ENCODE results near the gene GYS2. TPM values are rescaled to one million over a fixed set of nuclear protein-coding genes. Genes with fewer than 3 reads are reported as not detected.

Gene GYS2
- polyA plus RNA-seq, 1 donor from 2014 or later, result not detected

DNA sequence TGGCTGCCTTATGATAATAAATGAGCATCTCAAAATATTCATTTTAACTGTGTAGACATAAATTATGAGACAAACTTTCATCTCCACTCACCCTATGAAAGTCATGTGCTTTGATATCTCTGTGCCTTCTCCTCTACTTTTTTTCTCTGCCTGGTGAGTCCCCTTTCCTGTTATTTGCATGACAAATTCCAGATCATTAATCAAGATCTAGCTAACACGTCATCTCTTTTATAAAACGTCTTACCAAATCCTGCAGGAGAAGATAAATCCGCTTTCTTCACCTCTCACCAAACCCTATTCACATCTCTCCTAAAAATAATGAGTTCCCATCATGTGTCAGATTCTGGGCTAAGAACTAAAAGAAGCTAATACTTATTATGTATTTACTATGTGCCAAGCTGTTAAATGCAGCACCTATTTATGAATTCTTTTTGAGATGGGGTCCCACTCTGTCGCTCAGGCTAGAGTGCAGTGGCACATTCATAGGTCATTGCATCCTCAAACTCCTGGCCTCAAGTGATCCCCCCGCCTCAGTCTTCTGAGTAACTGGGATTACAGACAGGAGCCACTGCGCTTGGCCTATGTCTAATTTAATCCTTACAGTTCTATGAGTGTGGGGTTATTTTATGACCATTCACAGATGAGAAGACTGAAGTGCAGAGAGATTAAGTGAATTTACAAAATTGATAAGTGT, 51.9 kb downstream of the GYS2 start:
- Mint-ChIP-seq H3K4me1 (peaks cover 0 to 2% (median 0%) of the 10 kb centered on the region in 3 donors), H3K27me3 (no peaks in the 10 kb centered on the region), H3K9me3 (no peaks in the 10 kb centered on the region), H3K27ac (no peak overlapping the region), H3K4me3 (no peak overlapping the region), H3K36me3 (no peaks in the 10 kb centered on the region)

DNA sequence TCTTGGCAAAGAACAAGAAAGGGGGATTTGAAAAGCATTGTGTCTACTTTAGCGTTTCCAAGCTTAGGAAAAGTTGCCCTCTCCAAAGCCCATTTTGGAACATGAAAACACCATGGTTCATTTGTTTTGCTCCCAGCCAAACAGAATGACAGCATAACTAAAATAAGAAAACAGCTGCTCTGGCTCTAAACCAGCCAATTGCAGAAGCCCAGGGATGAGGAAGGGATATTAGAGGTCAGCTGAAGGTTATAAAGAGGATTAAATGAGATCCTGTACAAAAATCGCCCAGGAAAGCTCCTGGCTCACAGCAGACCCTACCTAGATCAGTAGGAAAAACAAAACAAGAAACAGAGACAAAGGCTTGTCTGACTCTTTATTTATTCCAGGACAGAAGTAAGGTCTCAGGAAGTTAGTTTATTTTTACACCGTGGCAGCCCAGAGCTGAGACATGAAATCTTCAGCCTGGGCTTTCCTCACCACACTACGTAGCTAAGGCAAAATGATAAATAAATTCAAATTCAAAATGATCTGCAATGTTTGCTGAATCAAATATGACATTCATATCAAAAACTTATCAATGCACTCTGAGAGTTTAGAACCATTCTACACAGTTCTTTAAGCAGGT, 52.7 kb downstream of the GYS2 start:
- Mint-ChIP-seq H3K4me3 (no peak overlapping the region), H3K27me3 (no peaks in the 10 kb centered on the region), H3K9me3 (no peaks in the 10 kb centered on the region), H3K4me1 (peaks cover 0 to 2% (median 0%) of the 10 kb centered on the region in 3 donors), H3K36me3 (no peaks in the 10 kb centered on the region), H3K27ac (no peak overlapping the region)

DNA sequence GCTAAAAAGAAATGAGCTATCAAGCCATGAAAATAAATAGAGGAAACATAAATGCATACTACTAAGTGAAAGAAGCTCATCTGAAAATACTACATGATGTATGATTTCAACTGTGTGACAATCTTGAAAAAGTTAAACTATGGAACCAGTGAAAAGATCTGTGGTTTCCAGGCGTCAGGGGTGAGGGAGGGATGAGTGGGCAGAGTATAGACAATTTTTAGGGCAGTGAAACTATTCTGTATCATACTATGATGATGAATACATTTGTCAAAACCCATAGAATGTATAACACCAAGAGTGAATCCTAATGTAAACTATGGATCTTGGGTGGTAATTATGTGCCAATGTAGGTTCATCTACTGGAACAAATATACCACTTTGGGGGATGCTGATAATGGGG, 57.2 kb downstream of the GYS2 start:
- Mint-ChIP-seq H3K9me3 (no peaks in the 10 kb centered on the region), H3K27me3 (peaks cover 2% of the 10 kb centered on the region), H3K4me1 (peaks cover 0 to 2% (median 0%) of the 10 kb centered on the region in 3 donors), H3K36me3 (no peaks in the 10 kb centered on the region), H3K27ac (no peak overlapping the region), H3K4me3 (no peak overlapping the region)

DNA sequence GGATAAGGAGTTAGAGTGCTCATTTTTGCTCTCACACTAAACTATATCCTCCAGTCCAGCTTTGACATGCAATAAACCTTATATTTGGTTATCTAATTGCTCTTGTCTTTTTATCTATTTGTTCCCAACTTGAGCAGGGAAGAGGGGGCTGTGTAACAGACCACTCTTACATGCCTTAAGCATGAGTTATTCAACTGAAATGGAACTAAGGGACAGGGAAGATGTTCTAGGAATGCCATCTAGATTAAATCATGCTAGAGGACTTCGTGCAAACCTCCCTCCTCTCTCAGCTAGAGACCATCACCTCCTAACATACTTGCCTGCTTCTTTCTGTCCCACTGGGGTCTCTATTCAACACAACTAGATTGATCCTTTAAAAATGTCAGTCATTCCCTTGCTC, 57.9 kb downstream of the GYS2 start:
- H3K36me3 Mint-ChIP-seq, result no peaks in the 10 kb centered on the region
- no peak overlapping the region for H3K27ac Mint-ChIP-seq
- H3K9me3 Mint-ChIP-seq, result no peaks in the 10 kb centered on the region
- H3K27me3 Mint-ChIP-seq, result peaks cover 2% of the 10 kb centered on the region
- no peak overlapping the region for H3K4me3 Mint-ChIP-seq
- no peaks in the 10 kb centered on the region for H3K4me1 Mint-ChIP-seq

DNA sequence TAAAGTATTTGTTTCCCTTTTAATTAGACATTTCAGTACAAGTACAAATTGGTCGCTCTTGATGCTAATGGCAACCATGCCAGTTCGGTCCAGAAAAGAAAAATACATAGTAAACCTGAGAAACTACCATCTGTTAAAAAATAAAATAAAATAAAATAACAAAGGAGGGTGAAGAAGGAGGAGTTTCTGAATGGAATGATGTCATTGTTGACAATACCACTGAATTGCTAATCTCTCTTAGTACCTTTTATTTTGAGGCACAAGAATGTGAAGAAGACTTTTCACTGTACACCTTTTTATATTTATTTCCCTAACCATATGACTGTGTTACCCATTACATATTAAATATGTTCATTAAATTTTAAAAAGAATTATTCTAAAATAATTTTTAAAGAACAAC, 59.1 kb downstream of the GYS2 start:
- H3K9me3 Mint-ChIP-seq, result no peaks in the 10 kb centered on the region
- no peaks in the 10 kb centered on the region for H3K4me1 Mint-ChIP-seq
- H3K27me3 Mint-ChIP-seq, result peaks cover 2% of the 10 kb centered on the region
- H3K36me3 Mint-ChIP-seq, result no peaks in the 10 kb centered on the region
- no peak overlapping the region for H3K27ac Mint-ChIP-seq
- no peak overlapping the region for H3K4me3 Mint-ChIP-seq

DNA sequence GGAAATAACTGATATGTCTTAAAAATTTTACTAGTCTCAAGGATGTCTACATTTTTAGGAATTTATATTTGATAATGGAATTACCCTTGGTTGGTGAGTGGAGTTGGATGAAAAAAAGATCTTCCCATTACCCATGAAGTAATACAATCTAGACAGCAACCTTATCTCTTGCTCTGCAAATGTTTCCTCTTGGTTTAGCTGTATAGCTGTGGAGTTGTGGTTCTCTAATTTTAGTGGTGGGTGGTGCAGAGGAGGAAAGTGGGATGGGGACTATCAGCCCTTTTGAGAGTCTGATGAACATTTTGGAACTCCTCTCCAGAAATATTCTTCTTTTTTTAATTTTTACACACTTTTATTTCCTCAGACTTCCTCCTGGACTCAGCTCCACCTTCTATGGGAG, 61.5 kb downstream of the GYS2 start:
- H3K4me3 Mint-ChIP-seq, result no peak overlapping the region
- no peaks in the 10 kb centered on the region for H3K4me1 Mint-ChIP-seq
- no peaks in the 10 kb centered on the region for H3K36me3 Mint-ChIP-seq
- peaks cover 2% of the 10 kb centered on the region for H3K27me3 Mint-ChIP-seq
- no peaks in the 10 kb centered on the region for H3K9me3 Mint-ChIP-seq
- H3K27ac Mint-ChIP-seq, result no peak overlapping the region

DNA sequence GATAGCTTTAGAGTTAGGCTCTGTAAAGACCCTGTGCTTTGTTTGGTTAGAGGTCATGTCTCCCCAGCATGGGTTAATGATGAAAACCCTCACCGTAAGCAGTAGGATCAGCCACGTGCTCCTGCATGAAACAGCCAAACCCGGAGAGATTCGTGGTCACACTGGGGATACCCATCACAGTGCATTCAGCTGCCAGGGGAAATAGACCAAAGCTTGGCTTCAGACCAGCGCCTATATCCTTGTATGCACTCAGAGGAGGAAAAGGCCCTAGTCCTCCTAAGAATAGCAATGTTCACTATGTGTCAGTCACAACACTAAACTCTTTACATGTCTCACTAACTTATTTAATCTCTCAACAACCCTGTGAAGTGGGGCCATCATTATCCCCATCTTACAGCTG, 62.2 kb downstream of the GYS2 start:
- no peaks in the 10 kb centered on the region for H3K36me3 Mint-ChIP-seq
- no peak overlapping the region for H3K4me3 Mint-ChIP-seq
- peaks cover 2% of the 10 kb centered on the region for H3K27me3 Mint-ChIP-seq
- no peak overlapping the region for H3K27ac Mint-ChIP-seq
- H3K9me3 Mint-ChIP-seq, result no peaks in the 10 kb centered on the region
- H3K4me1 Mint-ChIP-seq, result no peaks in the 10 kb centered on the region

DNA sequence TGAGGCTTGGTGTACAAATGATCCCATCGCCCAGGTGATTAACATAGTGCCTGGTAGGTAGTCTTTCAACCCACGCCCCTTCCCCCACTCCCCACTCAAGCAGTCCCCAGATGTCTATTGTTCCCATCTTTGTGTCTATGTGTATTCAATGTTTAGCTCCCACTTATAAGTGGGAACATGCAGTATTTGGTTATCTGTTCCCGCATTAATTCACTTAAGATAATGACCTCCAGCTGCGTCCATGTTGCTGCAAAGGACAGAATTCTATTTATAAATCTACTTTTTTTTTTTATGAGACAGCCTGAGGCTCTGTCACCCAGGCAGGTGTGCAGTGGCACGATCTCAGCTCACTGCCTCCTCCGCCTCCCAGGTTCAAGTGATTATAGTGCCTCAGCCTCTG, 62.9 kb downstream of the GYS2 start:
- H3K27me3 Mint-ChIP-seq, result peaks cover 2% of the 10 kb centered on the region
- H3K36me3 Mint-ChIP-seq, result no peaks in the 10 kb centered on the region
- no peak overlapping the region for H3K4me3 Mint-ChIP-seq
- no peaks in the 10 kb centered on the region for H3K9me3 Mint-ChIP-seq
- H3K27ac Mint-ChIP-seq, result peak overlapping the region in 1 of 3 donors; percentile 64
- H3K4me1 Mint-ChIP-seq, result no peaks in the 10 kb centered on the region

DNA sequence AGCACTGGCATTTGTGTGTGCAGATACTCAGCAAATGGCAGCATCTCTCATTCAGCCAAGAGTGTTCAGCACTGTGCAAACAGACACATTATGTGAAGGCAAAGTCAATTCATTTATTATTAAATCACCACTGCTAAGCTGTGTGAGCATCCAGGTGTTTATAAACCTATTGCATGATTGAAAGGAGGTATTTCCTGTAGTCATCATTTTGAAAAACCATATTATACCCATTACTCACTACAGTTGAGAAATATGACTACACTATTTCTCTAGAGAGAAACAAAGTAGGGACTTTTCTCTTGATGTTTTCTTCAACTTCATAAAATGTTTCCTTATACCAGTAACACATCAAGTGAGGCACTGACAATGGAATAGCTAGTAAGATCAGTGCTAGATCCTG, 64.8 kb downstream of the GYS2 start:
- no peak overlapping the region for H3K27ac Mint-ChIP-seq
- H3K36me3 Mint-ChIP-seq, result no peaks in the 10 kb centered on the region
- no peaks in the 10 kb centered on the region for H3K4me1 Mint-ChIP-seq
- H3K9me3 Mint-ChIP-seq, result no peaks in the 10 kb centered on the region
- H3K4me3 Mint-ChIP-seq, result no peak overlapping the region
- peaks cover 2% of the 10 kb centered on the region for H3K27me3 Mint-ChIP-seq

DNA sequence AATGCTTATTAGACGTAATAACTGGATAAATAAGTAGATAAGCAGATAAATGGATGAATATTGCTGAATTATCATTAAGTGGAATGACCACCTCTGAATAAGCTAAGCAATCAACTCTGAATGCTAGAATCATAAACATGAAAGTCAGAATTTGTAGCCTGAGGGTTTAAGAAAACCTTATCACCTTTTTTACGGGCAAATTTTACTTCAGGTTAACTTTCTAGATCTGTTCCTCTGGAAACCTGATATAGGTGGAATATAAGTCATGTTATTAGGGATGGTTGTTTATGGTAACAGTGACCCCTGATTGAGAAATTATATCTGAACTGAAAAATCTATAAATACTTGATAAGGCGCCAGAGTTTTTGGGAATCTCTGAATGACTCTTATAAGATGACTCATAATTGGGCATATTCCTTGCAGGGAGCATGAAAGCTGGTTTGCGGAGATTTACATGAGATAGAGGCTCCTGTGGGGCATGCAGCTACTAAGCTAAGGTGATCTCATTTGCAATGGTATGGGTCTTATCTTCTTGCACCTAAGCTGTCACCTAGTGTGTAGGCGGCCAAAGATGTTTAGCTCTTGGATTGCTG, 66.5 kb downstream of the GYS2 start:
- no peak overlapping the region for H3K4me3 Mint-ChIP-seq
- H3K36me3 Mint-ChIP-seq, result no peaks in the 10 kb centered on the region
- no peaks in the 10 kb centered on the region for H3K9me3 Mint-ChIP-seq
- H3K27ac Mint-ChIP-seq, result peak overlapping the region in 1 of 3 donors; percentile 89
- H3K4me1 Mint-ChIP-seq, result no peaks in the 10 kb centered on the region
- no peaks in the 10 kb centered on the region for H3K27me3 Mint-ChIP-seq

DNA sequence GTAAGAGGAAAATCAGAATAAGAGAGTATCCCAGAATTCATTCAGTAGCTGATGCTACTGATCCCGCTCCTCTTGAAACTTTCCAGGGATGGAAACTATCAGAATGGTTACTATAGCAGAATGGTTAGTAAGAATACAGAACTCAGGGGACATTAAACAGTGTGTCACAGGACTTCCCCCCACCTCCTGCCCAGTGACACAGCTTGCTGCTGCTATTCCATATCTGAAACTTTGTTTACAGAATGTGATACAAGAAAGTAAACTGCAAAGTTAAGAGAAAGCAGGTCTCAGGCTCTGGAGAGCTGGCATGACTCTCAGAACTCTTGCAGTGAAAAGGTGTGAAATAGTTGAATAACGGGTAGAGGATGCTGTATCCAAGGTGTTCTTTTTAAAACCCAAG, 75.2 kb downstream of the GYS2 start:
- H3K4me1 Mint-ChIP-seq, result peaks cover 3 to 20% (median 9%) of the 10 kb centered on the region in 3 donors
- H3K27ac Mint-ChIP-seq, result no peak overlapping the region
- peaks cover 7% of the 10 kb centered on the region for H3K27me3 Mint-ChIP-seq
- H3K36me3 Mint-ChIP-seq, result peaks cover 2% of the 10 kb centered on the region
- H3K4me3 Mint-ChIP-seq, result peak overlapping the region in 1 of 4 donors; percentile 92
- H3K9me3 Mint-ChIP-seq, result peaks cover 0 to 7% (median 0%) of the 10 kb centered on the region in 3 donors

DNA sequence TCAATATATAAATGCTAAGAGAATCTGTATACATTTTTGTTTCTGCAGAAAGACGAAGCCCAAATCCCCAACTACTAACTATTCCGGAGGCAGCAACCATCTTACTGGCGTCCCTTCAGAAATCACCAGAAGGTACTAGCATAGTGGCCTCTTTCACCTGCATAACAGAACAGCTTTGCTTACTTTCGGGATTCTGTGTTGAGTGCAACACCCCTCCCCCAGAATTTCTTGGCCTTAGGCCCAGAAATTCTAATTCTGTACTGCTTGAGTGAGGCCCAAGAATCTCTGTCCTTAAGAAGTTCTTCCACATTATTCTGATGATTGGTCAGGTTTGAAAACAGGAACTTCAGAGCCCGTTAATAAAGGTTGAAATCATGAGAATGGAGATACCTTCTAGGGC, 75.7 kb downstream of the GYS2 start:
- Mint-ChIP-seq H3K9me3 (peaks cover 0 to 11% (median 2%) of the 10 kb centered on the region in 3 donors), H3K4me3 (peak overlapping the region in 3 of 4 donors; percentile 11 to 92 (median 85)), H3K36me3 (peaks cover 2% of the 10 kb centered on the region), H3K27me3 (peaks cover 7% of the 10 kb centered on the region), H3K27ac (no peak overlapping the region), H3K4me1 (peaks cover 3 to 20% (median 9%) of the 10 kb centered on the region in 3 donors)

DNA sequence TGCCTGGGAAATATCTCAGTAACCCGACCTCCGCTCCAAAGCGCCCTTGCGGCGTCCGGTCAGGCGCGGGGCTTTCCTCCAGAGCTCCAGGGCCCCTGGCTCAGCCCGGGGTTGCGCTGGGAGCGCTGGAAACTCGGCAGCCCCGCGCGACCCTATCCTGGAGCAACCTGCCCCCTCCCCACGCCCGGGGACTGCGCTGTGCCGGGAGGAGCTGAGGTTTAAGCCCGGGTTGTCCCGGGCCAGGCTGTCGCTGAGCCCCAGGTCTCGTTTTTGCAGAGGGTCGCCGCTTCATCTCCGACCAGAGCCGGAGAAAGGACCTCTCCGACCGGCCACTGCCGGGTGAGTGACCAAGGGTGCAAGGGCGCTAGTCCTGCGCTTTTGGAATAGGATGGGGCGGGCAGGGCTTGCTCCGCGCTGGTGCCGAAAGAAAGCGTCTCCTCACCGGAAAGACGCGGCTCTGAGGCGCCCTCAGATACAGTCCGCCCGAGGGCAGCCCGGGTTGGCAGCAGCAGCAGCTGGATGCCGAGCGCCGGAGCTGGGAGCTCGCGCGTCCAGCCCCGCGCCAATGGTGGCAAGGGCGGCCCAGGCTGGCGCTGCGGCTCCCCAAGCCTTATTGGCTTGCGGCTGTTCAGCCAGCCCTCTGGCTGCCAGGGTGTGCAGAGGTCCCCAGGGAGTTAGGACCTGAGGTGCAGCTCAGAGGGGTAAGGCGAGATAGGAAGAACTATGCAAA, 77.0 kb downstream of the GYS2 start:
- H3K36me3 Mint-ChIP-seq, result peaks cover 2% of the 10 kb centered on the region
- H3K4me1 Mint-ChIP-seq, result peaks cover 3 to 20% (median 9%) of the 10 kb centered on the region in 3 donors
- H3K27me3 Mint-ChIP-seq, result peaks cover 7% of the 10 kb centered on the region
- H3K27ac Mint-ChIP-seq, result peak overlapping the region in 1 of 3 donors; percentile 62
- peak overlapping the region; percentile 85 to 96 (median 92) for H3K4me3 Mint-ChIP-seq
- H3K9me3 Mint-ChIP-seq, result peaks cover 0 to 11% (median 4%) of the 10 kb centered on the region in 3 donors

DNA sequence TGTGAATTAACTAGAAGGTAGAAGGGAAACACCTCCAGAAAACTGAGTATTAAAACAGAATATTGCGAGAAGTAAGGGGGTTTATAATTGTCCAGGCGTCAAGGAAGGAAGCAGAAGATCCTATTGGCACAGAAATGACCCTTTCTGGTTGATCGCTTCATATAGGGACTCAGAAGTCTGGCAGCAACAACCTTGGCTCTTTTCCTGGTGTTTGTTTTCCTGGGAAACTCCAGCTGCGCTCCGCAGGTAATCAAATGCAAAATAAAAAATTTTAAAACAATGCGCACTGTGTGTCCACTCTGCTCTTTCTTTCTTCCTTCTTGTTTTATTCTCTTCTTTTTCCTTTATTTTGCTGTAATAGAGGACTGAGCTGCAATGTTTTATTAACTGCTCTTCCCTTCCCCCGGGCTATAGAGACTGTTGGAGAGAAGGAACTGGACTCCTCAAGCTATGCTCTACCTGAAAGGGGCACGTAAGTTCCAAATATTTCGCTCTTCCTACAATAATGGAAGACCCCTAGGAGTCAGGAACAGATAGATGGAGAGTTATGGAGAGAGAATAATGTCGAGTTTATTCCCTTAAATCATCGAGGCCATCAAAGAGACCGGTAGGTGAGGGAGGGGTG, 77.8 kb downstream of the GYS2 start:
- Mint-ChIP-seq H3K4me1 (peaks cover 3 to 20% (median 9%) of the 10 kb centered on the region in 3 donors), H3K9me3 (peaks cover 0 to 11% (median 4%) of the 10 kb centered on the region in 3 donors), H3K4me3 (peak overlapping the region; percentile 85 to 96 (median 92)), H3K27me3 (peaks cover 7% of the 10 kb centered on the region), H3K27ac (peak overlapping the region in 2 of 3 donors; percentile 5 to 62), H3K36me3 (peaks cover 2% of the 10 kb centered on the region)

DNA sequence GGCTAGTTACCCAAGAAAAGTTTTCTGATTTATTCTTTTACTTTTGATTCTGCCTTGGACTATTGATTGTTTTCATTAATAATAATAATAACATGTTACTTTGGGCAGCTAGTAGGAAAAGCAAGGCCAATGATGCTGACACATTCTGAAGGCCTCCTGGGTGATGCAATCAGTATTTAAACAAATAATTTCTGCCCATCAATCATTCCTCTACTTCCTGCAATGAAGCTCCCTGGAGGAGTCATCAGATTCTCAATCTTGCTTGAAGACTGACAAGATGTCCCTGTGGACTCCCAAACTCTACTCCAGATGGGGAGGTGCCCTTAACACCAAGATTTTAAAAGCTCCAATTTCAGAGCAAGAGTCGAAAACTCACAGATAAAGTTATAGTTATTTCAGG, 78.6 kb downstream of the GYS2 start, which contains the start of gene SPX:
Gene SPX (plus strand): TSS at position 244 of the 400 bp plus-strand sequence. CDS start 177 bp downstream, outside the sequence.
- Mint-ChIP-seq H3K4me1 (peaks cover 3 to 20% (median 9%) of the 10 kb centered on the region in 3 donors), H3K36me3 (peaks cover 2% of the 10 kb centered on the region), H3K4me3 (peak within 1 kb of the TSS; percentile 85 to 96 (median 92)), H3K27me3 (peaks cover 6% of the 10 kb centered on the region), H3K27ac (peak within 1 kb of the TSS in 2 of 3 donors; percentile 5 to 62), H3K9me3 (peaks cover 0 to 11% (median 4%) of the 10 kb centered on the region in 3 donors)

Measured in IgD-negative memory B cell (primary cell).